ENCODE data around the gene NFIA. TPM values are rescaled to one million over a fixed set of nuclear protein-coding genes. Genes with fewer than 3 reads are reported as not detected.

The NFIA gene
- total and polyA plus RNA-seq, 7 donors: 4.0 to 42.7 (median 30.6) TPM

DNA sequence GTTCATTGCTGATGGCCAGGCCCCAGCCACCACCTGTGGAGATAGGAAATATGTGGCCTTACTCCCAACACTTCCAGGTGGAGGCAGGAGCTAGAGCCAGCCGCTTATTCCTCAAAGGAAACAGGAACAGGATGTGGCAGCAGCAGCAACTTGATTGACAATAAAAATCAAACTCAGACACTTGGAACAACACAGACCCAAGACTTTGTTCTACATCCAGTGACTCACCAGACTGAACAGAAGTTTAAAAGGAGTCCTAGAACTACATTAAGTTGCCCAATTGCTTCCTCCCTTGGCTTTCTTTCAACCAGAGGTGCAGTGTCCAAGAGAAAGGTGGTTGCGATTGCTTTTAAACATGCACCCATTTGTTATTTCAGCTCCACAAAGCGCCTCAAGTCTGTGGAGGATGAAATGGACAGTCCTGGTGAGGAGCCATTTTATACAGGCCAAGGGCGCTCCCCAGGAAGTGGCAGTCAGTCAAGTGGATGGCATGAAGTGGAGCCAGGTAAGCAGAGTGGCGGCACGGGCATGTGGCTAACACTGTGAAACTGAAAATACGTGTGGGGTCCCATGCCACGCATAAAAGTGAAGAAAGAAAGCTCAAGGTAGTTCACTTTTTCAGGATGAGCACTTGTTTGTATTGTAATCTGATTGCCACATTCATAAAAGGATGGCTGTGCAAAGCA lies 276.6 kb downstream of the NFIA start:
- TF ChIP-seq, protein P1, sequence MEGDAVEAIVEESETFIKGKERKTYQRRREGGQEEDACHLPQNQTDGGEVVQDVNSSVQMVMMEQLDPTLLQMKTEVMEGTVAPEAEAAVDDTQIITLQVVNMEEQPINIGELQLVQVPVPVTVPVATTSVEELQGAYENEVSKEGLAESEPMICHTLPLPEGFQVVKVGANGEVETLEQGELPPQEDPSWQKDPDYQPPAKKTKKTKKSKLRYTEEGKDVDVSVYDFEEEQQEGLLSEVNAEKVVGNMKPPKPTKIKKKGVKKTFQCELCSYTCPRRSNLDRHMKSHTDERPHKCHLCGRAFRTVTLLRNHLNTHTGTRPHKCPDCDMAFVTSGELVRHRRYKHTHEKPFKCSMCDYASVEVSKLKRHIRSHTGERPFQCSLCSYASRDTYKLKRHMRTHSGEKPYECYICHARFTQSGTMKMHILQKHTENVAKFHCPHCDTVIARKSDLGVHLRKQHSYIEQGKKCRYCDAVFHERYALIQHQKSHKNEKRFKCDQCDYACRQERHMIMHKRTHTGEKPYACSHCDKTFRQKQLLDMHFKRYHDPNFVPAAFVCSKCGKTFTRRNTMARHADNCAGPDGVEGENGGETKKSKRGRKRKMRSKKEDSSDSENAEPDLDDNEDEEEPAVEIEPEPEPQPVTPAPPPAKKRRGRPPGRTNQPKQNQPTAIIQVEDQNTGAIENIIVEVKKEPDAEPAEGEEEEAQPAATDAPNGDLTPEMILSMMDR (IDR thresholded peaks at IDR 0.05): no peak
- no peak for DNase-seq
- no peaks in the 10 kb centered on the region for H3K27me3 ChIP-seq (ENCODE audit: insufficient read depth in 3 of 3, low read length in 2 of 3)
- intact Hi-C loops (cut with DNase I): no loop called here
- H3K36me3 ChIP-seq (ENCODE audit: insufficient read depth in 1 of 2, low read depth in 1 of 2): peaks cover 7 to 34% of the 10 kb centered on the region in 2 donors
- H3K9me3 ChIP-seq: no peaks in the 10 kb centered on the region
- WGBS, 3 donors: 91 to 95% (median 94%) methylated on average over 8 of the region's 8 CpGs
- peak in 1 of 4 donors; percentile 16 for ATAC-seq
- H3K4me1 ChIP-seq: no peaks in the 10 kb centered on the region
- no peak overlapping the region for H3K27ac ChIP-seq
- no peak overlapping the region for H3K4me3 ChIP-seq

DNA sequence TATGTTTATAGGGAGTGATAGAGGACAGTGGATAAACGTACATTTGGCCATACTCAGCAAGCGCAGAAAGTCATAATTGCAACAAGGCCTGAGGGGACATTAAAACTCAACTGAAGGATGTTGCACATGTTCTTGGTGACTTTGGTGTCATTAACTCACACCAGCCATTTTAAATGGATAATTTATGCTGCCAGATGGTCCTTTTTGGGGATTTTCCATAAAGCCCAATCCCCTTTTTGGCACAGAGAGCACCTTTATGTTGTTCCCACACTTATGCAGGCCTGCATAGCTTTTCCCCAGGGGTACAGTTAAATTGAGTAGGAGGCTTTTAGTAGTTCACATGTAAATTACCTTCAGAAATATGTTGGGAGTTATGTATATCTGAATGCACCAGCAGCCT lies 279.6 kb downstream of the NFIA start:
- H3K36me3 ChIP-seq (ENCODE audit: insufficient read depth in 1 of 2, low read depth in 1 of 2): peaks cover 7 to 27% of the 10 kb centered on the region in 2 donors
- H3K9me3 ChIP-seq: no peaks in the 10 kb centered on the region
- no peaks in the 10 kb centered on the region for H3K27me3 ChIP-seq (ENCODE audit: insufficient read depth in 3 of 3, low read length in 2 of 3)
- H3K4me3 ChIP-seq: no peak overlapping the region
- WGBS, 3 donors: 89 to 96% (median 90%) methylated on average over 2 of the region's 2 CpGs
- TF ChIP-seq, protein P1 (IDR thresholded peaks at IDR 0.05): no peak
- intact Hi-C loops (cut with DNase I): no loop called here
- DNase-seq: no peak
- no peaks in the 10 kb centered on the region for H3K4me1 ChIP-seq
- H3K27ac ChIP-seq: no peak overlapping the region
- no peak for ATAC-seq

DNA sequence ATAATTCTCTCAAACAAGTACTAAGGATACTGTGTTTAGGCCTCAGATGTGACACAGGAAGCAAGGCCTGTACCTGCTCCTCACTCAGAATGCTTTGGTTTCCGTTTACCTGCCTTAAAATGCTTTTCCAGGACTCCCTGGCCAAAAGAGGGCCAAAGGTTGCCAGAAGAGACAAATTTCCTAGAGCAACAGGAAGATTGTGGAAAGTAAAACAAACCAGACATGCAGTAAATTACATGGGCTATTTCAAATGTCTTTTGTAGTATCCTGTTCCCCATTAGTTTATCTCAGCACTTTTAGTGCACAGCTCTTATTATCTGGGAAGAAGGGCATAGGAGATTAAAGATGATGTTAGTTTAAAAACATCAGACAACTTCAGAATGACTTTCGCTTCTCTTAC lies 280.0 kb downstream of the NFIA start:
- Histone ChIP-seq H3K9me3 (no peaks in the 10 kb centered on the region), H3K27ac (peak overlapping the region; percentile 12), H3K4me3 (no peak overlapping the region), H3K27me3 (ENCODE audit: insufficient read depth in 3 of 3, low read length in 2 of 3) (no peaks in the 10 kb centered on the region), H3K4me1 (no peaks in the 10 kb centered on the region), H3K36me3 (ENCODE audit: insufficient read depth in 1 of 2, low read depth in 1 of 2) (peaks cover 7 to 27% of the 10 kb centered on the region in 2 donors)
- intact Hi-C loops (cut with DNase I): no loop called here
- DNase-seq: no peak
- ATAC-seq: no peak
- TF ChIP-seq, protein P1 (IDR thresholded peaks at IDR 0.05): no peak
- WGBS, 3 donors: 75 to 82% (median 78%) methylated on average over 2 of the region's 2 CpGs

DNA sequence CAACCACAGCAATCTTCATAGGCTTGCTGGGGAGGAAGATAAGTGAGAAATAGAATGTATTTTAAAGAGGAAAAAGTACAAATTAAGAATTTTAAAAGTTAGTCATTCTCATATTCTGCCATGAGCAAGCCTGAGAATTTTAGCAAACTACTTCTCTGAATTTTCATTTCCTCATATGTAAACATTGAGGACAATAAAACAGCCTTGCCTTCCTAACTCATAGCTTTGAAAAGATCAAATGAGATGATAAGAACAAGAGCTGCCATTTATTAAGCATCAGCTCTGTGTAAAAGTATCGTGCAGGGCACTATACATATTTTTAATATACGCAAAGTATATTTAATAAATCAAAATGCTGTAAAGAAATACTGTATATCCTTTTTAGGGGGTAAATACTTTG lies 286.0 kb downstream of the NFIA start:
- no peaks in the 10 kb centered on the region for H3K9me3 ChIP-seq
- TF ChIP-seq, protein P1 (IDR thresholded peaks at IDR 0.05): no peak
- ATAC-seq (no peak), DNase-seq (no peak)
- peak overlapping the region; percentile 58 for H3K27ac ChIP-seq
- no peaks in the 10 kb centered on the region for H3K27me3 ChIP-seq (ENCODE audit: insufficient read depth in 3 of 3, low read length in 2 of 3)
- no peak overlapping the region for H3K4me3 ChIP-seq
- WGBS, 3 donors: 88 to 95% (median 88%) methylated on average over 2 of the region's 2 CpGs
- H3K36me3 ChIP-seq (ENCODE audit: insufficient read depth in 1 of 2, low read depth in 1 of 2): no peaks in the 10 kb centered on the region
- H3K4me1 ChIP-seq: peaks cover 13% of the 10 kb centered on the region
- intact Hi-C loops (cut with DNase I): no loop called here

DNA sequence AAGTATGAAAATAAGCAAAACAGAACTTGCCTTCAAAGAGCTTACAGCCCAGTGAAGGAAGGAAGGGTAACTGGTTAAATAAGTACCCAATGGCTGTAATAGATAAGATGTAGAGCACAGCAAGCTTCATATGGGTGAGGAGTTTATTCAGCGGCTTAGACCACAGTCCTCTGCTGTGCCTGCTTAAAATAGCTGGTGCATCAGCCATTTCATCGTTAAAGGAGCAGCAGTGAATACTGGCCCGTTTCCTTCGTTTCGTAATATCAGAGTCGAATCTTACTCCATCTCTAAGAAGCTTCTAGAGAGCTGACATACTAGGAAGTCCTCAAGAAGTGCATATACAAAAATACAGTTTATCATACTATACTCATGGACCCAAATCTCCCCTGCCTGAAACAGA lies 286.5 kb downstream of the NFIA start:
- Histone ChIP-seq H3K4me1 (peaks cover 13% of the 10 kb centered on the region), H3K4me3 (no peak overlapping the region), H3K9me3 (no peaks in the 10 kb centered on the region), H3K27ac (peak overlapping the region; percentile 58), H3K27me3 (ENCODE audit: insufficient read depth in 3 of 3, low read length in 2 of 3) (no peaks in the 10 kb centered on the region), H3K36me3 (ENCODE audit: insufficient read depth in 1 of 2, low read depth in 1 of 2) (no peaks in the 10 kb centered on the region)
- DNase-seq (no peak), ATAC-seq (peak; percentile 96 to 99 (median 98))
- TF ChIP-seq, protein P1 (IDR thresholded peaks at IDR 0.05): no peak
- intact Hi-C loops (cut with DNase I): no loop called here
- 23 to 51% (median 36%) methylated on average over 6 of the region's 6 CpGs for WGBS, 3 donors

All from psoas muscle (tissue), 8 donors.